Glomerular visceral epithelial cell (primary cell): ENCODE data around the gene PEX14.

Experiments used
- DNase-seq: peaks from one replicate; pipeline ENCODE4 v3.0.0-alpha.2; 2016; ENCODE audit errors: extremely low spot score

PEX14 gene

DNA sequence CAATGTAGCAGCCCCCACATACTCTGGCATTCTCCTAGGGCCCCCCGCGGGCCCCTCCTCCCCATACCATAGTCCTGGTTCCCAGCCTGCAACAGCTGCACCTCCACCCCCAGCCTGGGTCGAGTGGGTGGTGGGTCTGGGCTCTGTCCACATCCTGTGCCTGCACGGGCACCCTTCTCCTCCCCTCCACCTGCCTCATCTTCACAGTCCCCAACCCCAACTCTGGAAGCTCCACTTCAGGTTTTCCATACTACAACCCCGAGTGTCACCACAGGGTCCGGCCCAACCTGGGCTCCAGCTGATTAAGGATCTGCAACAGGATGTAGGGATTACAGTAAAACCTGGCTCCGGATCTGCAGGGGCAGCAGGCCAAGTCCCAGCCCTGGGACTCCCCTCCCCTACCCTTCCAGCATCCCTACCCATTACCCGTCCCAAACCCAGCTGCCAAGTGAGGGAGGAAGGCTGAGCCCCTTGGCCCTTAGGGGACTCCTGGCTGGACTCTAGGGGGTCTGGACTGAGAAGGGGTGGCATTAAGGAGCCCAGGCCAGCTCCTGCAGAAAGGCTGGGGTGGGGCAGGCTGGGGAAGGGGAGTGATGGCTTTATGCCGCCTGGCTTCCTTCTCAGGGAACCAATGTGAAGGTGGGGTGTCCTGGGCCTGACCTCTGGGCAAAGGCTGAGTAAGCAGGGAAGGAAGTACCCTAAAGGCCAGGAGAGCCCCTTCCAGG, 204.9 kb downstream of the PEX14 start:
- peak; percentile 61 for DNase-seq
